Measurements from ENCODE around the gene EVPLL.
"Not testable (repeated sequence)": the region's sequence is repeated elsewhere in the genome, so short reads cannot be mapped to it uniquely, and the experiment has no call there.

Gene EVPLL

DNA sequence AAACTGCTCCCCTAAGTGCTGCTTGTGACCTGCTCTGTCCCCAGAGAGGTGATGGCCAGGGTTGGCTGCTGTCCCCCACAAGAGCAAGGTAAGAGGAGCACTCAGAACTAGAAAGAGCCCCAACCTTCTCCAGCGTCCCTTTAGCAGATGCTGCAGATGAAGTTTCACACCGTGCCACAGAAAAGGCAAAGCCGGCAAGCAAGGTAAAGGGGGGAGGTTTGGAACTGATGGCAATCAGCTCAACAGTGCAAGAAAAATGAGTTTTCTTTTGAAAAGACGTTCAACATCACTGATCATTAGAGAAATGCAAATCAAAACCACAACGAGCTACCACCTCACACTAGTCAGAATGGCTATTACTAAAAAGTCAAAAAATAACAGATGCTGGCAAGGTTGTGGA, 26.0 kb downstream of the EVPLL start:
- H3K9me3 ChIP-seq (ENCODE audit: low read length); H3K27me3 ChIP-seq (ENCODE audit: control insufficient read depth in 1 of 2, insufficient read depth in 2 of 2, low read length in 2 of 2); H3K9ac ChIP-seq (ENCODE audit: low read length); H3K27ac ChIP-seq (ENCODE audit: low read depth, low read length); H3K4me3 ChIP-seq (ENCODE audit: low read depth in 1 of 2, low read length in 2 of 2); H3K4me1 ChIP-seq (ENCODE audit: insufficient read depth, low read length); H3K36me3 ChIP-seq (ENCODE audit: insufficient read depth, low read length): not testable (repeated sequence)

DNA sequence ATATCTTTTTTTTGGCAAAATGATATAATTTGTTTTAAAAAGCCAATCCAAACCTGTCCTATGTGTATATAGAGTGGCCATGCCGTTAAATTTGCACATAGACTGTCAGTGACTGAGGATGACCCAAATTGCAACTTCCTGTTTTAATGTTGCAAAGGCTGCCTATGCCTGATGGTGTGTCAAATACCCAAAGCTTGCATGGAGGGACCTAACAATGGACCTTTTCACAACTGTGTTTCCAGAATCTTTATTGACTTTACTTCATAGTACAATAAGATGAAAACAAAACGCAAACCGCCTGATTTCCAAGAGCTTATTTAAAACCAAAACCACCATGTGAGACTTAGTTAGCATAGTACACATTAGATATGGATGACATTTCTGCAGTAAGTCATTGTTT, 31.3 kb downstream of the EVPLL start:
- H3K9ac ChIP-seq (ENCODE audit: low read length), result not testable (repeated sequence)

DNA sequence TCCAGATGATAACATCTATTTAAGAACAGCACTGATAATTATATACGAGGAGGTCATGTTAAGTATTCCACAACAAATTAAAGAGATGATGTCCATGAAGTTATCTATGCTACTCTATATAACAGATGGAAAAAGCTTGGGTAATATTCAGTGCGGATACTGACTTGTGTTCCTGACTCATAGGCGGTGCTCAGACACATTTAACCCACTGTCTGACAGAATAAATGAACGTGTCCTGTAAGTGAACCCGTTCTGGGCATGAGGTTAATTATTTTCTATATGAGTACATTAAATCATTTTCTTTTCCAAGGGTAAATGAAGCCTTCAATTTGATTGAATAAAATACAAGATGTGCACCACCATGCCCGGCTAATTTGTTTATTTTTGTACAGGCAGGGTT, 31.7 kb downstream of the EVPLL start:
- not testable (repeated sequence) for H3K27ac ChIP-seq (ENCODE audit: low read depth, low read length); H3K9me3 ChIP-seq (ENCODE audit: low read length); H3K9ac ChIP-seq (ENCODE audit: low read length); H3K4me3 ChIP-seq (ENCODE audit: low read depth in 1 of 2, low read length in 2 of 2); H3K36me3 ChIP-seq (ENCODE audit: insufficient read depth, low read length); H3K27me3 ChIP-seq (ENCODE audit: control insufficient read depth in 1 of 2, insufficient read depth in 2 of 2, low read length in 2 of 2); H3K4me1 ChIP-seq (ENCODE audit: insufficient read depth, low read length)

More for the DNA sequence above, 31.3 kb downstream of the EVPLL start:
- not testable (repeated sequence) for H3K9me3 ChIP-seq (ENCODE audit: low read length); H3K36me3 ChIP-seq (ENCODE audit: insufficient read depth, low read length); H3K4me1 ChIP-seq (ENCODE audit: insufficient read depth, low read length); H3K27me3 ChIP-seq (ENCODE audit: control insufficient read depth in 1 of 2, insufficient read depth in 2 of 2, low read length in 2 of 2); H3K4me3 ChIP-seq (ENCODE audit: low read depth in 1 of 2, low read length in 2 of 2); H3K27ac ChIP-seq (ENCODE audit: low read depth, low read length)

DNA sequence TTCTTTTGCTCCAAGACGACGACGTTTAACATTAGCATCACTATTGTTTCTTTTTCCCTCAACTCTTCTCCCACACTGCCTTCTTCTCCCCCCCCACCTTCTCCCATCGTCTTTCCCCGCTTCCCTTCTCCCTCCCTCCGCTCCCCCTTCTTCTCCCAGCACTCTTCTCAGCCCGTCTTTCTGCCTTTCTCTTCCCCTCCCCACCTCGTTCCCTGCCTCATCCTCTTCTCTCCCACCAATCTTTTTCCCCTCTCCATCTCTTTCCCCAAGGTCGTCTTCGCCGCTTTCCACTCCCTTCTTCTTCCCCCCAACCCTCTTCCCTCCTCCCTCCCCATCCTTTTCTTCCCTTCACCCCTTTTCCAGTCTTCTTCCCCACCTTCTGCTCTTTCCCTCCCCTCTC, 33.2 kb downstream of the EVPLL start:
- H3K36me3 ChIP-seq (ENCODE audit: insufficient read depth, low read length); H3K27ac ChIP-seq (ENCODE audit: low read depth, low read length): not testable (repeated sequence)
- peak overlapping the region in 1 of 2 donors; percentile 32 for H3K4me3 ChIP-seq (ENCODE audit: low read depth in 1 of 2, low read length in 2 of 2)

DNA sequence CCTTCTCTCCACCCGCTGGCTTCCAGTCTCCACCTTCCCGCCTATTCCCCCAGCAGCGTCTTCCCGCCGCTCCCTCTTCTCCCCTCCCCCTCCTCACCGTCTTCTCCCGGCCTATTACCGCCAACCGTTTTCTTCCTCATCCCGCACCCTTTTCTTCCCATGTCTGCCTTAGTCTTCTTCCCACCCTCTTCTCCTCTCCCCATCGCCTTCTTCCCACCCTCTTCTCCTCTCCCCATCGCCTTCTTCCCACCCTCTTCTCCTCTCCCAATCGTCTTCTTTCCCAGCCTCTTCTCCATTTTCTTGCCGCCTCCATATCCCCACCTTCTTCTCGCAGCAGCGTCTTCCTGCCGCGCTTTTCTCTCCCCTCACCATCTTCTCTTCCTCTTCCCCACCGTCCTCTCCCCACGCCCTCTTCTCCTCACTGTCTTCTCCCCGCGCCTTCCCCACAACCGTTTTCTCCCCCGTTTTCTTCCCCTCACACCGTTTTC, 33.8 kb downstream of the EVPLL start:
- not testable (repeated sequence) for H3K36me3 ChIP-seq (ENCODE audit: insufficient read depth, low read length); H3K9ac ChIP-seq (ENCODE audit: low read length); H3K4me1 ChIP-seq (ENCODE audit: insufficient read depth, low read length); H3K27me3 ChIP-seq (ENCODE audit: control insufficient read depth in 1 of 2, insufficient read depth in 2 of 2, low read length in 2 of 2); H3K9me3 ChIP-seq (ENCODE audit: low read length)
- peak overlapping the region; percentile 68 for H3K27ac ChIP-seq (ENCODE audit: low read depth, low read length)
- peak overlapping the region; percentile 47 to 50 for H3K4me3 ChIP-seq (ENCODE audit: low read depth in 1 of 2, low read length in 2 of 2)

More for the DNA sequence above, 33.2 kb downstream of the EVPLL start:
- H3K9me3 ChIP-seq (ENCODE audit: low read length); H3K4me1 ChIP-seq (ENCODE audit: insufficient read depth, low read length); H3K9ac ChIP-seq (ENCODE audit: low read length); H3K27me3 ChIP-seq (ENCODE audit: control insufficient read depth in 1 of 2, insufficient read depth in 2 of 2, low read length in 2 of 2): not testable (repeated sequence)

DNA sequence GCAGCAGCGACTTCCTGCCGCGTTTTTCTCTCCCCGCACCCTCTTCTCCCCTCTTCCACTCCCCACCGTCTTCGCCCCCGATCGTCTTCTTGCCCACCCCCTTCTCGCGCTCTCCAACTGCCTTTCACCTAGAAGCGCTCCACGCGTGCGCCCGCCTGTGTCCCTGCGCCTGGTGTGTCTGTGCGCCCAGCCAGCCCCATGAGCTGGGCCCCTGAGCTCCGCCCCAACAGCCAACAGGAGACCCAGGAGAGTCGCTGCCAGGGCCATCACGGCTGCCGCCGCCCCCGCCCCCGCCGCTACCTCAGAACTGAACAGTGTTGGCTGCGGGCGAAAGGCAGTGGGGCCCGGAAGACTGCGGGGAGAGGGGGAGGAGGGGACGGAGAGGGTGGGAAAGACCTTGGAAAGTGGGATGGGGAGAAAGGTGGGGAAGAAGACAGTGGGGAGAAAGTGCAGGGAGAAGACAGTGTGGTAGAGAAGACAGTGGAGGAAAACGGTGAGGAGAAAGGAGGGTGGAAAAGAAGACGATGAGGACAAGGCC, 34.5 kb downstream of the EVPLL start:
- not testable (repeated sequence) for H3K4me3 ChIP-seq (ENCODE audit: low read depth in 1 of 2, low read length in 2 of 2)

DNA sequence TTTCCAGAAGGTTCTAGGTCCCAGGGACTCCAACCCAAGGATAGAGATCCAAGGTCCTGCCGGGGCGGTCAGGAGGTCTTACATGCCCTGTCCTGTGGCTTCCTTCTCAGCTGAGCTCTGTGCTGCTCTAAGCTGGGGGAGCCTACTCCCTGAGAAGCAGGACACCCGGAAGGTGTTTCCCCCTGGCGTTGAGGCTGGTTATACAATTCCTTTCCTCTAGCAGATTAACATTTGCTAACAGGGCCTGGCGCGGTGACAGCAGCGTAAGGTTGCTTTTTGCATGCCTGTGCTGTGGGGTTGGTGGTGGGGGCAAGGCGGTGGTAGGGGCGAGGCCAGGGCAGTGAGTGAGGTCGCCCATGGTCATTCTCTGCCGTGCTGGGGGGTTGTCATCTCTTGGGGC, 43.9 kb downstream of the EVPLL start:
- not testable (repeated sequence) for H3K4me3 ChIP-seq (ENCODE audit: low read depth in 1 of 2, low read length in 2 of 2); H3K9me3 ChIP-seq (ENCODE audit: low read length); H3K4me1 ChIP-seq (ENCODE audit: insufficient read depth, low read length); H3K27me3 ChIP-seq (ENCODE audit: control insufficient read depth in 1 of 2, insufficient read depth in 2 of 2, low read length in 2 of 2); H3K27ac ChIP-seq (ENCODE audit: low read depth, low read length); H3K36me3 ChIP-seq (ENCODE audit: insufficient read depth, low read length); H3K9ac ChIP-seq (ENCODE audit: low read length)

More for the DNA sequence above, 34.5 kb downstream of the EVPLL start:
- not testable (repeated sequence) for H3K9ac ChIP-seq (ENCODE audit: low read length); H3K27me3 ChIP-seq (ENCODE audit: control insufficient read depth in 1 of 2, insufficient read depth in 2 of 2, low read length in 2 of 2); H3K27ac ChIP-seq (ENCODE audit: low read depth, low read length); H3K36me3 ChIP-seq (ENCODE audit: insufficient read depth, low read length); H3K4me1 ChIP-seq (ENCODE audit: insufficient read depth, low read length); H3K9me3 ChIP-seq (ENCODE audit: low read length)

DNA sequence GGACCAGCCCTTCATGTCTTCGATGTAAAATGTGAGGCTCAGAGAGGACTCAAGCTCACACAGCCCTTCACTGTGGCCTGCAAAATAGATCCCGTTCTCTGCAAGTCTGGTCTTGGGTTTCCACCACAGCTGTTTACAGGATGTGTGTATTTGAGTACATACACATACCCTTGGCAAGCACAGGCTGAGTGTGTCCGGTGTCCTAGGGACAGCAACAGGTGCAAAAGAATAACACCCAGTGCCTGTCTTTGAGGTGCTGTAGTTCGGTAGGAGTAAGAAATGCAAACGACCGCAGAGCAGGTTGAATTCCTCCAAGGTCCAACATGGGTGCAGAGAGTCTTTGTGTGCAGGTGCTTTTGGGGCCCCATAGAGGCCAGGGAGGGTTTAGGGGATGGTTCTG, 44.9 kb downstream of the EVPLL start:
- H3K27me3 ChIP-seq (ENCODE audit: control insufficient read depth in 1 of 2, insufficient read depth in 2 of 2, low read length in 2 of 2); H3K36me3 ChIP-seq (ENCODE audit: insufficient read depth, low read length); H3K4me1 ChIP-seq (ENCODE audit: insufficient read depth, low read length); H3K4me3 ChIP-seq (ENCODE audit: low read depth in 1 of 2, low read length in 2 of 2); H3K9me3 ChIP-seq (ENCODE audit: low read length); H3K27ac ChIP-seq (ENCODE audit: low read depth, low read length); H3K9ac ChIP-seq (ENCODE audit: low read length): not testable (repeated sequence)

DNA sequence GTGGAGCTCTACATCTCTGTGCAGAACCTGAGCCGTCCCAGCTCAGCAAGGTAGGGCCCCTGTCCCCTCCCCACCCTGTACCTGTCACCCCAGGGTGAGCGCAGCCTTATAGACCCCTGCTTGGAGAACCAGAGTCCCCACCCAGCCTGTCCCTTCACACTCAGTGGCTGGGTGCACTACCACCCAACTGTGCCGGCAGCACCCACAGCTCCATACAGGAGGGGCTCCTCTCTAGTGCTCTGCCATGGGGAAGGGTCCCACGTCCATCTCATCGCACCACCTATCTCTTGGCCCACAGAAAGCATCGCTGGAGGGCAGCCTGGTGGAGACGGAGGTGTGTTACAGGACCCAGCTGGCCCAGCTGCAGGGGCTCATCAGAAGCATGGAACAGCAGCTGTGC, 45.4 kb downstream of the EVPLL start:
- not testable (repeated sequence) for H3K27me3 ChIP-seq (ENCODE audit: control insufficient read depth in 1 of 2, insufficient read depth in 2 of 2, low read length in 2 of 2); H3K9me3 ChIP-seq (ENCODE audit: low read length); H3K36me3 ChIP-seq (ENCODE audit: insufficient read depth, low read length)

DNA sequence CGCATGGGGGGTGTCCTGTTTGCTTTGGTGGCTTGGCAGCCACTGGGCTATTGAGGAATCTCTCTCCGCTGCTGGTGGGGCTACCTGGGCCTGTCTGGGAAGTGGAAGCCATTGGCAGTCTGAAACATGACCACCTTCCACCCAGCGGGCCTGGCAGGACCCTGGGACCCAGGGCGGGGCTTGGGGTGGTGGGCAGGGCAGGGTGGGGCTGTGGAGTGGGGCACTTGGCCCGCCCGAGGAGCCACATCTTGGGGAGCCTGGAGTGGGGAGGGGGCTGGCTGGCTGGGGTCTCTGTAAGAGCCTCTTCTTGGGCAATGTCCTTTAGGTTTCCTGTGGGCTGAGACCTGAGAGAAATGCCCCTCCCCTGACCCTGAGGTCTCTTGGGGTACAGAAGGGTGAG, 48.0 kb downstream of the EVPLL start:
- not testable (repeated sequence) for H3K27me3 ChIP-seq (ENCODE audit: control insufficient read depth in 1 of 2, insufficient read depth in 2 of 2, low read length in 2 of 2); H3K9me3 ChIP-seq (ENCODE audit: low read length); H3K27ac ChIP-seq (ENCODE audit: low read depth, low read length); H3K36me3 ChIP-seq (ENCODE audit: insufficient read depth, low read length); H3K4me1 ChIP-seq (ENCODE audit: insufficient read depth, low read length); H3K9ac ChIP-seq (ENCODE audit: low read length); H3K4me3 ChIP-seq (ENCODE audit: low read depth in 1 of 2, low read length in 2 of 2)

More for the DNA sequence above, 45.4 kb downstream of the EVPLL start:
- not testable (repeated sequence) for H3K9ac ChIP-seq (ENCODE audit: low read length); H3K4me1 ChIP-seq (ENCODE audit: insufficient read depth, low read length); H3K27ac ChIP-seq (ENCODE audit: low read depth, low read length); H3K4me3 ChIP-seq (ENCODE audit: low read depth in 1 of 2, low read length in 2 of 2)

DNA sequence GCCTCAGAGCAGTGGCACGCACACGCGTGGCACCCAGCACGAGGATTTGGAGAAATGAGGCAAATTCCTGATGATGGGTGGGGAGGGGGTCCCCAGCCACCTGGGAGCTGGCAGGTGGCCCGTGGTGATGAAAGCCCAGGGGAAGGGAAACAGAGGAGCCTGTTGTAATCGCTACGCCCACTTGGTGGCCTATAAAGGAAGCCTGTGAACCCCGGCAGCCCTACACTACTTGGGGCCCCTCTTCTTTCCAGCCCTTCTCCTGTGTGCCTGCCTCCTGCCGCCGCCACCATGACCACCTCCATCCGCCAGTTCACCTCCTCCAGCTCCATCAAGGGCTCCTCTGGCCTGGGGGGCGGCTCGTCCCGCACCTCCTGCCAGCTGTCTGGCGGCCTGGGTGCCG, 49.1 kb downstream of the EVPLL start:
- H3K9ac ChIP-seq (ENCODE audit: low read length); H3K4me1 ChIP-seq (ENCODE audit: insufficient read depth, low read length); H3K36me3 ChIP-seq (ENCODE audit: insufficient read depth, low read length); H3K9me3 ChIP-seq (ENCODE audit: low read length); H3K27ac ChIP-seq (ENCODE audit: low read depth, low read length); H3K4me3 ChIP-seq (ENCODE audit: low read depth in 1 of 2, low read length in 2 of 2); H3K27me3 ChIP-seq (ENCODE audit: control insufficient read depth in 1 of 2, insufficient read depth in 2 of 2, low read length in 2 of 2): not testable (repeated sequence)

DNA sequence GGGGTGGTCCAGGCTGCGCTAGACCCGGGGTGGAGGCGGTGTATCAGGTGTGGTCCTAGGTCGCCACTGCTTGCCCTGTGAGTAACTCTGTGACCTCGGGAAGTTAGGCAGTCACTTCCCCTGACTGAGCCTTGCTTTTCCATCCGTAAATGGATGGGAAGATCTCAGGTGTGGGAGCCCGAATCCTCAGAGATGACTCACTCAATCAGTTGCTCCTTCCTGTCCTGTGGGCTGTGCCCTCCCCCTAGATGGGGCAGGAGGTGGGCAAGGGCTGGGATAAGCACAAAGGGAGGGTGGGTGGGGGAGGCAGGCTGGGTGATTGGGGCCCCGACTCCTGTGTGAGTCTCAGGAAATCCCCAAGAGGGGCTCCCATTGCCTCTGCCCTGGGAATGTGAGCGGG, 54.6 kb downstream of the EVPLL start:
- not testable (repeated sequence) for H3K9me3 ChIP-seq (ENCODE audit: low read length); H3K27me3 ChIP-seq (ENCODE audit: control insufficient read depth in 1 of 2, insufficient read depth in 2 of 2, low read length in 2 of 2); H3K4me1 ChIP-seq (ENCODE audit: insufficient read depth, low read length); H3K9ac ChIP-seq (ENCODE audit: low read length); H3K36me3 ChIP-seq (ENCODE audit: insufficient read depth, low read length); H3K27ac ChIP-seq (ENCODE audit: low read depth, low read length); H3K4me3 ChIP-seq (ENCODE audit: low read depth in 1 of 2, low read length in 2 of 2)

Data from muscle layer of colon (tissue), 2 donors.